Measurements from ENCODE around the gene TESK2.
"Not testable (repeated sequence)": the region's sequence is repeated elsewhere in the genome, so short reads cannot be mapped to it uniquely, and the experiment has no call there.

TESK2 gene

DNA sequence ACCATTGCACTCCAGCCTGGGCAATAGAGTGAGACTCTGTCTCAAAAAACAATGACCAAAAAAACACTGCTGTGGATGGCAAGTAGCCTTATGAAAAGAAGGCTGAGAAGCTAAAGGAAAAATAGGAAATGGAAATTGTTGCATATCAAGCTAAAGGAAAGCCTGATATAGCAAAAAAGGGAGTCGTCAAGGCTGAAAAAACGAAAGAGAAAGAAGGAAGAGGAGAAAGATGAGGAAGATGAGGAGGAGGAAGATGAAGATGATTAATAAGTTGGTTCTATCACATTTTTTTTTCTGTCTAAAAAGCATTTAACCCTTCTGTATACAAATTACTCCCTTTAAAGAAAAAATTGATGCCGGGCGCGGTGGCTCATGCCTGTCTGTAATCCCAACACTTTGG lies 40.9 kb upstream of the TESK2 start:
- Histone ChIP-seq H3K36me3 (ENCODE audit: insufficient read depth, low read length) (no peaks in the 10 kb centered on the region), H4K20me1 (ENCODE audit: insufficient read depth, low read length) (no peaks in the 10 kb centered on the region), H3K27ac (ENCODE audit: low read length) (no peak overlapping the region), H3K9me3 (ENCODE audit: insufficient read depth, low read length, severe bottlenecking) (no peaks in the 10 kb centered on the region), H3K9ac (ENCODE audit: low read depth, low read length) (no peak overlapping the region), H3K4me2 (ENCODE audit: insufficient read depth, low read length) (no peak overlapping the region), H2AFZ (ENCODE audit: low read depth, low read length) (no peak overlapping the region), H3K27me3 (ENCODE audit: insufficient read depth, low read length, poor library complexity) (no peaks in the 10 kb centered on the region), H3K4me3 (ENCODE audit: low read depth in 1 of 2, low read length in 2 of 2) (no peak overlapping the region), H3K4me1 (ENCODE audit: insufficient read depth, low read length) (no peaks in the 10 kb centered on the region), H3K79me2 (ENCODE audit: insufficient read depth, low read length) (no peaks in the 10 kb centered on the region)
- TF ChIP-seq, protein P1, sequence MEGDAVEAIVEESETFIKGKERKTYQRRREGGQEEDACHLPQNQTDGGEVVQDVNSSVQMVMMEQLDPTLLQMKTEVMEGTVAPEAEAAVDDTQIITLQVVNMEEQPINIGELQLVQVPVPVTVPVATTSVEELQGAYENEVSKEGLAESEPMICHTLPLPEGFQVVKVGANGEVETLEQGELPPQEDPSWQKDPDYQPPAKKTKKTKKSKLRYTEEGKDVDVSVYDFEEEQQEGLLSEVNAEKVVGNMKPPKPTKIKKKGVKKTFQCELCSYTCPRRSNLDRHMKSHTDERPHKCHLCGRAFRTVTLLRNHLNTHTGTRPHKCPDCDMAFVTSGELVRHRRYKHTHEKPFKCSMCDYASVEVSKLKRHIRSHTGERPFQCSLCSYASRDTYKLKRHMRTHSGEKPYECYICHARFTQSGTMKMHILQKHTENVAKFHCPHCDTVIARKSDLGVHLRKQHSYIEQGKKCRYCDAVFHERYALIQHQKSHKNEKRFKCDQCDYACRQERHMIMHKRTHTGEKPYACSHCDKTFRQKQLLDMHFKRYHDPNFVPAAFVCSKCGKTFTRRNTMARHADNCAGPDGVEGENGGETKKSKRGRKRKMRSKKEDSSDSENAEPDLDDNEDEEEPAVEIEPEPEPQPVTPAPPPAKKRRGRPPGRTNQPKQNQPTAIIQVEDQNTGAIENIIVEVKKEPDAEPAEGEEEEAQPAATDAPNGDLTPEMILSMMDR (IDR thresholded peaks at IDR 0.05; ENCODE audit: borderline replicate concordance, extremely low read depth, low read length, poor library complexity, severe bottlenecking) = no peak
- ATAC-seq (ENCODE audit: insufficient read depth, low read depth) (no peak), DNase-seq (no peak)

DNA sequence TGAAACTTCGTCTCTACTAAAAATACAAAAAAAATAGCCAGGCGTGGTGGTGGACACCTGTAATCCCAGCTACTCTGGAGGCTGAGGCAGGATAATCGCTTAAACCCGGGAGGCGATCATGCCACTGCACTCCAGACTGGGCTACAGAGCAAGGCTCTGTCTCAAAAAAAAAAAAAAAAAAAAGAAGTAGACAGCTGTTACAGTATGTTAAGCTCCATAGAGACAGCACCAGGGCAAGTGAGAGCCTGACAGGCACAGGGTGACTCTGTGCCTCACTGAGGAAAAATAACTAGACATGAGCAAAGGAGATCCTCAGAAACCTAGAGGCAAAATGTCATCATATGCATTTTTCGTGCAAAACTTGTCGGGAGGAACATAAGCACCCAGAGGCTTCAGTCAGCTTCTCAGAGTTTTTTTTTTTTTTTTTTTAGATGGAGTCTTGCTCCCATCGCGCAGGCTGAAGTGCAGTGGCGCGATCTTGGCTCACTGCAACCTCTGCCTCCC lies 39.7 kb upstream of the TESK2 start:
- DNase-seq = no peak
- Histone ChIP-seq H3K4me2 (ENCODE audit: insufficient read depth, low read length) (no peak overlapping the region), H3K36me3 (ENCODE audit: insufficient read depth, low read length) (no peaks in the 10 kb centered on the region), H3K4me3 (ENCODE audit: low read depth in 1 of 2, low read length in 2 of 2) (no peak overlapping the region), H4K20me1 (ENCODE audit: insufficient read depth, low read length) (no peaks in the 10 kb centered on the region), H2AFZ (ENCODE audit: low read depth, low read length) (no peak overlapping the region; the same call in 1 of the 2 replicates), H3K4me1 (ENCODE audit: insufficient read depth, low read length) (no peaks in the 10 kb centered on the region), H3K79me2 (ENCODE audit: insufficient read depth, low read length) (no peaks in the 10 kb centered on the region), H3K9ac (ENCODE audit: low read depth, low read length) (no peak overlapping the region), H3K27me3 (ENCODE audit: insufficient read depth, low read length, poor library complexity) (no peaks in the 10 kb centered on the region), H3K27ac (ENCODE audit: low read length) (no peak overlapping the region), H3K9me3 (ENCODE audit: insufficient read depth, low read length, severe bottlenecking) (no peaks in the 10 kb centered on the region)
- no peak for ATAC-seq (ENCODE audit: insufficient read depth, low read depth)
- no peak for TF ChIP-seq EZH2 (IDR thresholded peaks at IDR 0.05; ENCODE audit: borderline replicate concordance, low read depth, low read length, severe bottlenecking)
- TF ChIP-seq, protein P1 (IDR thresholded peaks at IDR 0.05; ENCODE audit: borderline replicate concordance, extremely low read depth, low read length, poor library complexity, severe bottlenecking) = no peak

DNA sequence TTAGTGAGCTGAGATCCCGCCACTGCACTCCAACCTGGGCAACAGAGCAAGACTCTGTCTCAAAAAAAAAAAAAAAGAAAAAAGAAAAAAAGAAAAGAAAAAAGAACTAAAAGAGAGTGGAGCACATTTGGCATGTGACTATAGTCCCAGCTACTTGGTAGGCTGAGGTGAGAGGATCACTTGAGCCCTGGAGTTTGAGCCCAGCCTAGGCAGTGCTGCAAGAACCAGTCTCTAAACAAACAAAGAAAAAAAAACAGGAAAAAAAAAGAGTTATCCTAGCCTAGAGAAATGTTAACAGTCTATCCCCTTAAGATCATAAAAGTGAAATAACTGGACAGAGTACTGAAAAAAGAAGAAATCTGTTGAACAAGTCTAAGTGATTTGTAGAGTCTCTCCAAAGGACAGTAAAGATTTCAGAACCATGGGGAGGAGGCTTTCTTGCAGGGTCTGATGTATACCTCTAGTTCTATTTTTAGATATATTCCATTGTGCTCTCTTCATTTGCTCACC lies 35.2 kb upstream of the TESK2 start:
- ATAC-seq (ENCODE audit: insufficient read depth, low read depth) (no peak), DNase-seq (no peak)
- no peak overlapping the region for H2AFZ ChIP-seq (ENCODE audit: low read depth, low read length)
- H3K9ac ChIP-seq (ENCODE audit: low read depth, low read length) = no peak overlapping the region
- H3K4me1 ChIP-seq (ENCODE audit: insufficient read depth, low read length) = peaks cover 23% of the 10 kb centered on the region
- H4K20me1 ChIP-seq (ENCODE audit: insufficient read depth, low read length) = no peaks in the 10 kb centered on the region
- H3K27me3 ChIP-seq (ENCODE audit: insufficient read depth, low read length, poor library complexity) = no peaks in the 10 kb centered on the region
- H3K4me3 ChIP-seq (ENCODE audit: low read depth in 1 of 2, low read length in 2 of 2) = no peak overlapping the region
- peaks cover 7% of the 10 kb centered on the region for H3K79me2 ChIP-seq (ENCODE audit: insufficient read depth, low read length)
- H3K36me3 ChIP-seq (ENCODE audit: insufficient read depth, low read length) = no peaks in the 10 kb centered on the region; the same call in 1 of the 2 replicates
- no peak overlapping the region for H3K27ac ChIP-seq (ENCODE audit: low read length)
- no peaks in the 10 kb centered on the region for H3K9me3 ChIP-seq (ENCODE audit: insufficient read depth, low read length, severe bottlenecking)
- H3K4me2 ChIP-seq (ENCODE audit: insufficient read depth, low read length) = no peak overlapping the region
- no peak for TF ChIP-seq EZH2 (IDR thresholded peaks at IDR 0.05; ENCODE audit: borderline replicate concordance, low read depth, low read length, severe bottlenecking)
- TF ChIP-seq, protein P1 (IDR thresholded peaks at IDR 0.05; ENCODE audit: borderline replicate concordance, extremely low read depth, low read length, poor library complexity, severe bottlenecking) = no peak

DNA sequence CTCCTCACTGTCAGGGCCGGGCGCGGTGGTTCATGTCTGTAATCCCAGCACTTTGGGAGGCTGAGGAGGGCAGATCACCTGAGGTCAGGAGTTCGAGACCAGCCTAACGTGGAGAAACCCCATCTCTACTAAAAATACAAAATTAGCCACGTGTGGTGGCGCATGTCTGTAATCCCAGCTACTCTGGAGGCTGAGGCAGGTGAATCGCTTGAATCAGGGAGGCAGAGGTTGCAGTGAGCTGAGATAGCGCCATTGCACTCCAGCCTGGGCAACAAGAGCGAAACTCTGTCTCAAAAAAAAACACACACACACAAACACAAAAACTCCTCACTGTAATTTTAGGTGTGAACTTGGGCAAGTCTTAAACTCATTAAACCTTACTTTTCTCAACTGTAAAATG lies 33.0 kb upstream of the TESK2 start:
- not testable (repeated sequence) for H3K27ac ChIP-seq (ENCODE audit: low read length); H2AFZ ChIP-seq (ENCODE audit: low read depth, low read length)

DNA sequence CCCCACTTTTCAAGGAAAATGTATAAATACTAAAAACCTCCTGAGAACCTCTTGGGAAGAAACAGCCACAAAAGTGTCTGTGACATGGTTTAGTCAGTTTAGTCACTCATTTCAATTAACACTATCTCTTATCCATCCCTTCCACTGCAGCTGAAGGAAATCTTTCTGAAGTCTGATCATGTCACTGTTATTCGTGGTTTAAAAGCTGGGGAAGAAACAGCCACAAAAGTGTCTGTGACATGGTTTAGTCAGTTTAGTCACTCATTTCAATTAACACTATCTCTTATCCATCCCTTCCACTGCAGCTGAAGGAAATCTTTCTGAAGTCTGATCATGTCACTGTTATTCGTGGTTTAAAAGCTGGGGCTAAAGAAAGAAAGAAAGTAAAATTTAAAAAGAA lies 32.6 kb upstream of the TESK2 start:
- ATAC-seq (ENCODE audit: insufficient read depth, low read depth) = 0 out of 3 replicates have a peak, but pooled peaks have one; percentile 8
- peaks cover 41% of the 10 kb centered on the region for H3K4me1 ChIP-seq (ENCODE audit: insufficient read depth, low read length)
- peaks cover 10% of the 10 kb centered on the region; the same call in 1 of the 2 replicates for H4K20me1 ChIP-seq (ENCODE audit: insufficient read depth, low read length)
- H3K27me3 ChIP-seq (ENCODE audit: insufficient read depth, low read length, poor library complexity); H2AFZ ChIP-seq (ENCODE audit: low read depth, low read length); H3K9me3 ChIP-seq (ENCODE audit: insufficient read depth, low read length, severe bottlenecking); H3K36me3 ChIP-seq (ENCODE audit: insufficient read depth, low read length); DNase-seq; H3K4me3 ChIP-seq (ENCODE audit: low read depth in 1 of 2, low read length in 2 of 2); H3K4me2 ChIP-seq (ENCODE audit: insufficient read depth, low read length); H3K9ac ChIP-seq (ENCODE audit: low read depth, low read length): not testable (repeated sequence)
- H3K79me2 ChIP-seq (ENCODE audit: insufficient read depth, low read length) = peaks cover 33% of the 10 kb centered on the region
- H3K27ac ChIP-seq (ENCODE audit: low read length) = peak overlapping the region; percentile 54; the same call in 1 of the 2 replicates

More for the DNA sequence above, 33.0 kb upstream of the TESK2 start:
- not testable (repeated sequence) for H3K4me3 ChIP-seq (ENCODE audit: low read depth in 1 of 2, low read length in 2 of 2); H3K9ac ChIP-seq (ENCODE audit: low read depth, low read length); H3K4me2 ChIP-seq (ENCODE audit: insufficient read depth, low read length); ATAC-seq (ENCODE audit: insufficient read depth, low read depth); H3K9me3 ChIP-seq (ENCODE audit: insufficient read depth, low read length, severe bottlenecking); DNase-seq; H3K36me3 ChIP-seq (ENCODE audit: insufficient read depth, low read length); H4K20me1 ChIP-seq (ENCODE audit: insufficient read depth, low read length); H3K27me3 ChIP-seq (ENCODE audit: insufficient read depth, low read length, poor library complexity)
- H3K79me2 ChIP-seq (ENCODE audit: insufficient read depth, low read length) = peaks cover 29% of the 10 kb centered on the region
- H3K4me1 ChIP-seq (ENCODE audit: insufficient read depth, low read length) = peaks cover 37% of the 10 kb centered on the region
